Suprapubic skin (tissue), 3 donors: ENCODE measurements around the gene CGRRF1.

Experiments used
- CTCF ChIP-seq, 2 donors: fragments of 200-600 bp in 1 of 2; fragments of 450-650 bp in 1 of 2; sonication (generic) in 1 of 2; IDR thresholded peaks; one replicate each; pipeline ENCODE4 v1.5.1; 2016 to 2019; ENCODE audit warnings: antibody characterized with exemption in 2 of 2, mild to moderate bottlenecking in 1 of 2, moderate library complexity in 1 of 2
- POLR2AphosphoS5 ChIP-seq, 3 donors: sonication (generic); formaldehyde crosslinking; IDR thresholded peaks; one replicate each; pipeline ENCODE4 v1.6.1; 2017; ENCODE audit warnings: antibody characterized with exemption in 3 of 3

GRCh38 chr14:54509546-54510501 is at the start of gene CGRRF1:
- peak; percentile 28 to 76 for TF ChIP-seq CTCF (IDR thresholded peaks at IDR 0.05)
- peak in 2 of 3 donors; percentile 51 to 85 for TF ChIP-seq POLR2AphosphoS5 (IDR thresholded peaks at IDR 0.05)
